OCI-LY3 (cell line): ENCODE data around the gene CCDC152.

ENCODE experiments used
- CTCF ChIP-seq: fragments of 200-600, 300-600 bp; sonication (generic); IDR thresholded peaks from 2 replicates; pipeline ENCODE4 v1.5.1; 2014; ENCODE audit warnings: antibody characterized with exemption, low read length, low read depth
- EZH2phosphoT487 ChIP-seq: fragments of 200-600 bp; shearing (Covaris generic); IDR thresholded peaks from 2 replicates; pipeline ENCODE4 v1.6.1; 2018; ENCODE audit warnings: antibody characterized with exemption, mixed run types, low read depth

GRCh38 chr5:42760426-42760825, 3.8 kb downstream of the CCDC152 start:
- no peak for TF ChIP-seq CTCF
- TF ChIP-seq EZH2phosphoT487 = no peak
